OCI-LY3 (cell line): ENCODE measurements around the gene WWOX.

Experiments used
- H2AFZ ChIP-seq: fragments of 200-600, 300-600 bp; shearing (Covaris generic); 2 replicates; pipeline ENCODE4 v1.6.0; 2014; ENCODE audit warnings: antibody characterized with exemption, low read depth, low read length
- H3K27ac ChIP-seq: fragments of 200-600, 300-600 bp; sonication (generic); 2 replicates; pipeline ENCODE4 v1.5.1; 2014; ENCODE audit warnings: mild to moderate bottlenecking, low read length, moderate library complexity, mixed read lengths
- H3K27me3 ChIP-seq: fragments of 200-600, 300-600 bp; sonication (generic); 2 replicates; pipeline ENCODE4 v1.6.1; 2014; ENCODE audit warnings: low read depth, low read length, mixed read lengths
- H3K36me3 ChIP-seq: fragments of 200-600, 300-600 bp; sonication (generic); replicated peaks from 2 replicates; pipeline ENCODE3; 2014; ENCODE audit warnings: low read depth, low read length, mixed read lengths
- H3K4me1 ChIP-seq: fragments of 300-600, 200-600 bp; sonication (generic); 2 replicates; pipeline ENCODE4 v1.6.1; 2014; ENCODE audit warnings: low read length, mixed read lengths
- H3K4me2 ChIP-seq: fragments of 200-600, 300-600 bp; sonication (generic); 2 replicates; pipeline ENCODE4 v1.6.1; 2014; ENCODE audit warnings: low read length, mixed read lengths
- H3K4me3 ChIP-seq: fragments of 300-600, 200-600 bp; sonication (generic); 2 replicates; pipeline ENCODE4 v1.5.1; 2014; ENCODE audit warnings: antibody characterized with exemption, mild to moderate bottlenecking, low read length, moderate library complexity
- H3K79me2 ChIP-seq: fragments of 300-600, 200-600 bp; shearing (Covaris generic); 2 replicates; pipeline ENCODE4 v1.6.1; 2014; ENCODE audit warnings: mild to moderate bottlenecking, low read length, mixed read lengths
- H3K9ac ChIP-seq: fragments of 300-600, 200-600 bp; shearing (Covaris generic); 2 replicates; pipeline ENCODE4 v1.6.0; 2014; ENCODE audit warnings: mild to moderate bottlenecking, low read length, moderate library complexity
- H3K9me3 ChIP-seq: fragments of 200-600, 300-600 bp; shearing (Covaris generic); 2 replicates; pipeline ENCODE4 v1.6.1; 2014; ENCODE audit warnings: low read length, mixed read lengths; ENCODE audit not compliant: insufficient read depth
- H4K20me1 ChIP-seq: fragments of 200-600, 300-600 bp; sonication (generic); 2 replicates; pipeline ENCODE4 v1.6.1; 2016; ENCODE audit warnings: low read length, mixed read lengths; ENCODE audit not compliant: insufficient read depth
- CTCF ChIP-seq: fragments of 200-600, 300-600 bp; sonication (generic); IDR thresholded peaks from 2 replicates; pipeline ENCODE4 v1.5.1; 2014; ENCODE audit warnings: antibody characterized with exemption, low read length, low read depth
- EZH2phosphoT487 ChIP-seq: fragments of 200-600 bp; shearing (Covaris generic); IDR thresholded peaks from 2 replicates; pipeline ENCODE4 v1.6.1; 2018; ENCODE audit warnings: antibody characterized with exemption, mixed run types, low read depth

Gene WWOX

GRCh38 chr16:78584991-78585390, 485.5 kb downstream of the WWOX start:
- Histone ChIP-seq H3K27me3 (peaks cover 10% of the 10 kb centered on the region; the same call in 1 of the 2 replicates), H3K36me3 (no peaks in the 10 kb centered on the region), H3K9ac (no peak overlapping the region), H3K4me2 (no peak overlapping the region), H3K79me2 (no peaks in the 10 kb centered on the region), H3K4me3 (no peak overlapping the region), H3K27ac (no peak overlapping the region), H3K4me1 (peaks cover 13% of the 10 kb centered on the region), H3K9me3 (no peaks in the 10 kb centered on the region), H4K20me1 (no peaks in the 10 kb centered on the region), H2AFZ (no peak overlapping the region)
- TF ChIP-seq CTCF (no peak), EZH2phosphoT487 (no peak)

GRCh38 chr16:78589331-78589730, 489.9 kb downstream of the WWOX start:
- TF ChIP-seq EZH2phosphoT487 (no peak), CTCF (no peak)
- H3K9ac ChIP-seq, result no peak overlapping the region
- H3K27me3 ChIP-seq, result peaks cover 6% of the 10 kb centered on the region; the same call in 1 of the 2 replicates
- H3K27ac ChIP-seq, result no peak overlapping the region
- no peak overlapping the region for H3K4me3 ChIP-seq
- no peak overlapping the region for H2AFZ ChIP-seq
- peaks cover 20% of the 10 kb centered on the region for H3K4me1 ChIP-seq
- no peak overlapping the region for H3K4me2 ChIP-seq
- H3K79me2 ChIP-seq, result no peaks in the 10 kb centered on the region
- no peaks in the 10 kb centered on the region for H3K36me3 ChIP-seq
- H4K20me1 ChIP-seq, result no peaks in the 10 kb centered on the region
- H3K9me3 ChIP-seq, result no peaks in the 10 kb centered on the region

- no peaks in the 10 kb centered on the region for H3K9me3 ChIP-seq
- no peak for TF ChIP-seq CTCF
- TF ChIP-seq EZH2phosphoT487, result no peak
- H3K27ac ChIP-seq, result no peak overlapping the region
- H3K9ac ChIP-seq, result no peak overlapping the region
- no peak overlapping the region for H3K4me3 ChIP-seq
- H3K4me2 ChIP-seq, result no peak overlapping the region
- H3K79me2 ChIP-seq, result no peaks in the 10 kb centered on the region
- H4K20me1 ChIP-seq, result no peaks in the 10 kb centered on the region
- H3K4me1 ChIP-seq, result peaks cover 12% of the 10 kb centered on the region
- H3K36me3 ChIP-seq, result no peaks in the 10 kb centered on the region
- H3K27me3 ChIP-seq, result peaks cover 6% of the 10 kb centered on the region; the same call in 1 of the 2 replicates
- H2AFZ ChIP-seq, result no peak overlapping the region
These were observed 492.2 kb downstream of the WWOX start for GRCh38 chr16:78591682-78592103.

GRCh38 chr16:78592111-78592510, 492.7 kb downstream of the WWOX start:
- Histone ChIP-seq H3K27ac (no peak overlapping the region), H3K9ac (no peak overlapping the region), H3K9me3 (no peaks in the 10 kb centered on the region), H3K79me2 (no peaks in the 10 kb centered on the region), H3K4me1 (peaks cover 10% of the 10 kb centered on the region), H3K36me3 (no peaks in the 10 kb centered on the region), H2AFZ (no peak overlapping the region), H3K27me3 (peaks cover 6% of the 10 kb centered on the region; the same call in 1 of the 2 replicates), H3K4me3 (no peak overlapping the region), H3K4me2 (no peak overlapping the region), H4K20me1 (no peaks in the 10 kb centered on the region)
- no peak for TF ChIP-seq EZH2phosphoT487
- TF ChIP-seq CTCF, result no peak
